Fibroblast of lung (primary cell): Measurements from ENCODE around the gene TCF7L1. TPM values are rescaled to one million over a fixed set of nuclear protein-coding genes. Genes with fewer than 3 reads are reported as not detected.

Experiments used
- DNase-seq, 2 donors: peaks; one replicate each; pipeline versions ENCODE4 v3.0.0 to v3.0.0-alpha.2; 2010; ENCODE audit warnings: low read depth in 2 of 2
- H2AFZ ChIP-seq: 2 replicates; pipeline ENCODE4 v1.5.1; 2012; ENCODE audit warnings: low read length, control low read depth, inconsistent platforms
- H3K27ac ChIP-seq: 2 replicates; pipeline ENCODE4 v1.5.1; 2011; ENCODE audit warnings: low read length, control low read depth; ENCODE audit not compliant: insufficient read depth
- H3K27me3 ChIP-seq: 2 replicates; pipeline ENCODE4 v1.5.1; 2011; ENCODE audit warnings: mild to moderate bottlenecking, low read length; ENCODE audit not compliant: control insufficient read depth, insufficient read depth
- H3K36me3 ChIP-seq: 2 replicates; pipeline ENCODE4 v1.5.1; 2011; ENCODE audit warnings: low read length; ENCODE audit not compliant: control insufficient read depth, insufficient read depth
- H3K4me1 ChIP-seq: 2 replicates; pipeline ENCODE4 v1.5.1; 2011; ENCODE audit warnings: low read length; ENCODE audit not compliant: control insufficient read depth, insufficient read depth; ENCODE audit errors: extremely low read depth
- H3K4me2 ChIP-seq: 2 replicates; pipeline ENCODE4 v1.5.1; 2011; ENCODE audit warnings: low read length, control low read depth; ENCODE audit not compliant: insufficient read depth; ENCODE audit errors: extremely low read depth
- H3K4me3 ChIP-seq, 4 experiments: fragments of 200-600 bp in 1 of 4; sonication (generic) in 1 of 4; replicated peaks in 1 of 4; 2 replicates each; pipeline ENCODE4 v1.5.1; 2011 to 2016; ENCODE audit warnings: low read length in 4 of 4, low read depth in 3 of 4, mild to moderate bottlenecking in 3 of 4, control low read depth in 2 of 4, inconsistent platforms in 1 of 4, mixed read lengths in 1 of 4; ENCODE audit not compliant: insufficient read depth in 1 of 4; ENCODE audit errors: control extremely low read depth in 1 of 4
- H3K79me2 ChIP-seq: 2 replicates; pipeline ENCODE4 v1.5.1; 2012; ENCODE audit warnings: mild to moderate bottlenecking, low read length, inconsistent platforms; ENCODE audit not compliant: control insufficient read depth, insufficient read depth
- H3K9ac ChIP-seq: 2 replicates; pipeline ENCODE4 v1.5.1; 2011; ENCODE audit warnings: mild to moderate bottlenecking, low read length, control low read depth; ENCODE audit not compliant: insufficient read depth
- H3K9me3 ChIP-seq: 2 replicates; pipeline ENCODE4 v1.5.1; 2012; ENCODE audit warnings: low read depth, low read length; ENCODE audit not compliant: control insufficient read depth, insufficient read depth
- H4K20me1 ChIP-seq: 2 replicates; pipeline ENCODE4 v1.5.1; 2011; ENCODE audit warnings: low read length; ENCODE audit not compliant: control insufficient read depth, insufficient read depth; ENCODE audit errors: extremely low read depth
- CTCF ChIP-seq, 2 donors: IDR thresholded peaks in 1 of 2; conservative IDR thresholded peaks in 1 of 2; 1 replicate in 1 of 2; 2 replicates in 1 of 2; pipeline ENCODE4 v1.5.1; 2011 to 2012; ENCODE audit warnings: low read length in 2 of 2, control low read depth in 1 of 2, inconsistent platforms in 1 of 2, low read depth in 1 of 2, mild to moderate bottlenecking in 1 of 2
- EZH2 ChIP-seq: IDR thresholded peaks from 2 replicates; pipeline ENCODE4 v1.5.1; 2012; ENCODE audit warnings: low read length, control low read depth, mild to moderate bottlenecking; ENCODE audit errors: missing control alignments
- polyA plus RNA-seq, 2 donors: library from polyadenylated mRNA; depleted of rRNA in 1 of 2; stranded (reverse) in 1 of 2; unstranded in 1 of 2; fragments of >200 nt; gene quantifications; 2 replicates each; pipeline ENCODE4 v1.2.1, GENCODE V29; 2011 to 2012; ENCODE audit warnings: missing spikeins in 1 of 2
- total RNA-seq: library from RNA; depleted of rRNA; stranded (reverse); fragments of >200 nt; gene quantifications from 2 replicates; pipeline ENCODE4 v1.2.1, GENCODE V29; 2014

Gene TCF7L1
- total and polyA plus RNA-seq, 2 donors (not counting 1 experiment from before 2014, with no cell fraction given), result 0.83 to 1.5 TPM

DNA sequence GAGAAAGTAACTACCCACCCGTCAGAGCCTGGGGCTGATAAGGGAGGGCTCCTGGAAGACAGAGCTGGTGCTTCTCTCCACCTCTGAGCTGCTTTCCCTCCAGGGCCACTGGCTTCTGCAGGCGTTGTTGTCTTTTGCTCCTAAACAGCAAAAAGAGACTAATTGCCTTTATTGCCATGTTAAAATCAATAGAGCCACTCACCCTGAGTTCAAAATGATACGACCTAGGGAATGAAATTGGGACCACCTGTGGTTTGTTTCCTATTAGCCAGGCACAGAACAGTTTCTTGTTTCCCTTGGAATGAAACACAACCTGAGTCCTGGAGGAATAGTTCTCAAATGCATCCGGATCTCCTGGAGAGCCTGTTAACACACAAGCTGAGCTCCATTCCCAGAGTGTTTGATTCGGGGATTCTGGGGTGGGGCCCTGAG is 45.8 kb downstream of the TCF7L1 start:
- Histone ChIP-seq H3K4me2 (no peak overlapping the region), H3K4me3 (no peak overlapping the region), H3K9me3 (no peaks in the 10 kb centered on the region), H2AFZ (no peak overlapping the region), H3K36me3 (no peaks in the 10 kb centered on the region), H3K79me2 (no peaks in the 10 kb centered on the region), H3K27me3 (no peaks in the 10 kb centered on the region), H3K4me1 (peaks cover 6% of the 10 kb centered on the region), H3K9ac (no peak overlapping the region), H3K27ac (no peak overlapping the region), H4K20me1 (no peaks in the 10 kb centered on the region)
- TF ChIP-seq EZH2 (no peak), CTCF (conservative IDR thresholded peaks at IDR 0.05 in 1 of 2, IDR thresholded peaks at IDR 0.05 in 1 of 2; ENCODE audit: low read depth in 1 of 2, low read length in 2 of 2) (no peak)
- no peak for DNase-seq

GRCh38 chr2:85179541-85179940 is 46.3 kb downstream of the TCF7L1 start:
- DNase-seq, result peak in 1 of 2 donors; percentile 36
- no peak overlapping the region for H3K27ac ChIP-seq
- no peak overlapping the region for H3K9ac ChIP-seq
- peaks cover 6% of the 10 kb centered on the region for H3K4me1 ChIP-seq
- H3K9me3 ChIP-seq, result no peaks in the 10 kb centered on the region
- no peak overlapping the region for H3K4me2 ChIP-seq
- no peak overlapping the region for H3K4me3 ChIP-seq
- no peaks in the 10 kb centered on the region for H4K20me1 ChIP-seq
- H2AFZ ChIP-seq, result no peak overlapping the region
- H3K36me3 ChIP-seq, result no peaks in the 10 kb centered on the region
- no peak for TF ChIP-seq CTCF (conservative IDR thresholded peaks at IDR 0.05 in 1 of 2, IDR thresholded peaks at IDR 0.05 in 1 of 2; ENCODE audit: low read depth in 1 of 2, low read length in 2 of 2)
- TF ChIP-seq EZH2, result no peak
- H3K79me2 ChIP-seq, result no peaks in the 10 kb centered on the region
- H3K27me3 ChIP-seq, result no peaks in the 10 kb centered on the region

DNA sequence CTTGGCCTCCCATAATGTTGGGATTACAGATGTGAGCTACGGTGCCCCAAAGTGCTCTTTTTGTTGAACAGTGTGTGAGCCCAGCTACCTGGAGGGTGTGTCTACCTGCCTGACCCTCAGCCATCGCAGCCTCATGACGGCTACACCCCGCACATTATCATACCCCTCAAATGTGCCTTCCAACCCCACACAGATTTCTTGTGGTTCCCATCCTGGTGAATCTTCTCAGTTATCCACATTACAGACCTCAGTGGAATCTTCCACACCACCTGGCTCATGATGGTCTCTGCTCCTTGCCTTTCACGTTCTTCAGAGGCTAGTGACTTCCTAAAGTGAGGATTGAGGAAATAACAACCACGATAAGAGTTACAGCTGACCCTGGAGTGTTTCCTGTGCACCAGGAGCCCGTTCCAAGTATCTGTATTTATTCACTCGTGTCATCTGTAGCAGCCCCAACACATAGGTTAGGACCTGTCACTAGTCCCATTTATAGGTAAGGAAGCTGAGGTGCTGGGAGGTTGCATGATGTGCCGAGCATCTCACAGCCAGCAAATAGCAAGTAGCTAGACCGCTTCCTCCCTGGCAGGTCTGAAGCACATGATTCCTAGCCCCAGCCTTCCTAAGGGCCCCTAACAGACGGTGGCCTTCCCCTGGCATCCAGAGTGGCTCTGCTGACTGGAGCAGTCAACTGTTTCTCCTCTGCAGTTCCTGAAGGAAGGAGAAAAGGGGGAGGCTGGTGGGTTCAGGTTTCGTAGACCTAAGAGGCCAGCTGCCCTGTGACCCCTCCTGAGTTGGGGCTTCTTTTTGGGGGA is 47.3 kb downstream of the TCF7L1 start:
- no peaks in the 10 kb centered on the region for H3K9me3 ChIP-seq
- H4K20me1 ChIP-seq, result no peaks in the 10 kb centered on the region
- peaks cover 4% of the 10 kb centered on the region for H3K4me1 ChIP-seq
- H2AFZ ChIP-seq, result no peak overlapping the region
- no peak for DNase-seq
- no peaks in the 10 kb centered on the region for H3K27me3 ChIP-seq
- H3K27ac ChIP-seq, result no peak overlapping the region
- H3K4me3 ChIP-seq, result no peak overlapping the region
- no peak overlapping the region for H3K9ac ChIP-seq
- H3K79me2 ChIP-seq, result no peaks in the 10 kb centered on the region
- H3K4me2 ChIP-seq, result no peak overlapping the region
- no peak for TF ChIP-seq CTCF (conservative IDR thresholded peaks at IDR 0.05 in 1 of 2, IDR thresholded peaks at IDR 0.05 in 1 of 2; ENCODE audit: low read depth in 1 of 2, low read length in 2 of 2)
- no peak for TF ChIP-seq EZH2
- H3K36me3 ChIP-seq, result no peaks in the 10 kb centered on the region
